Endothelial cell of umbilical vein (primary cell): ENCODE results near the gene DLGAP4. TPM values are rescaled to one million over a fixed set of nuclear protein-coding genes. Genes with fewer than 3 reads are reported as not detected.

Source experiments
- BruUV-seq: library from RNA; stranded (reverse); fragments of 400-500 nt; replicated peaks from 2 replicates; lab custom pipeline; 2021; lab: Mats Ljungman, UMichigan
- CTCF ChIA-PET: fragments of 300-600, 350-600 bp; sonication (Branson Sonifier 250); formaldehyde crosslinking; loops from one replicate; lab custom pipeline; 2021; ENCODE audit warnings: antibody characterized with exemption, inconsistent platforms; lab: Charles Lee
- POLR2A ChIA-PET: fragments of 300-600, 350-600 bp; sonication (Branson Sonifier 250); formaldehyde crosslinking; loops from one replicate; lab custom pipeline; 2021; ENCODE audit warnings: antibody characterized with exemption, inconsistent platforms; lab: Charles Lee
- DNase-seq: peaks from one replicate; pipeline ENCODE4 v3.0.0-alpha.2; 2011; ENCODE audit warnings: low read depth, low spot score
- FAIRE-seq: peaks from 2 replicates; lab custom pipeline; 2011; peaks lifted over from hg19 to GRCh38; lab: Jason Lieb, UNC
- H2AFZ ChIP-seq: 2 replicates; pipeline ENCODE4 v1.6.0; 2012; ENCODE audit warnings: low read depth, low read length, control low read depth, inconsistent platforms
- H3K27ac ChIP-seq: 2 replicates; pipeline ENCODE4 v1.5.1; 2011; ENCODE audit warnings: low read depth, mild to moderate bottlenecking, control low read depth, low read length, moderate library complexity; ENCODE audit not compliant: insufficient read depth
- H3K27me3 ChIP-seq, 2 experiments: 2 replicates each; pipeline versions ENCODE4 v1.6.0 to v1.6.1; 2011; ENCODE audit warnings: low read length in 2 of 2, mixed read lengths in 1 of 2; ENCODE audit not compliant: control insufficient read depth in 2 of 2, insufficient read depth in 2 of 2
- H3K36me3 ChIP-seq, 2 experiments: 2 replicates in 1 of 2; 3 replicates in 1 of 2; pipeline ENCODE4 v1.5.1; 2011; ENCODE audit warnings: low read length in 2 of 2, mild to moderate bottlenecking in 1 of 2, moderate library complexity in 1 of 2; ENCODE audit not compliant: control insufficient read depth in 2 of 2, insufficient read depth in 2 of 2; ENCODE audit errors: extremely low read depth in 1 of 2
- H3K4me1 ChIP-seq: 3 replicates; pipeline ENCODE4 v1.5.1; 2011; ENCODE audit warnings: mild to moderate bottlenecking, low read length; ENCODE audit not compliant: control insufficient read depth, insufficient read depth; ENCODE audit errors: extremely low read depth
- H3K4me2 ChIP-seq: 2 replicates; pipeline ENCODE4 v1.6.1; 2011; ENCODE audit warnings: low read length, control low read depth, mixed read lengths; ENCODE audit not compliant: insufficient read depth
- H3K4me3 ChIP-seq, 3 experiments: fragments of 200-600 bp in 1 of 3; sonication (generic), shearing (Covaris generic) in 1 of 3; replicated peaks in 1 of 3; 2 replicates each; pipeline ENCODE4 v1.5.1; 2011 to 2016; ENCODE audit warnings: control low read depth in 3 of 3, low read length in 3 of 3, mild to moderate bottlenecking in 2 of 3, inconsistent platforms in 1 of 3, low read depth in 1 of 3, moderate library complexity in 1 of 3; ENCODE audit not compliant: insufficient read depth in 1 of 3
- H3K79me2 ChIP-seq: 2 replicates; pipeline ENCODE4 v1.6.0; 2012; ENCODE audit warnings: low read length, inconsistent platforms; ENCODE audit not compliant: control insufficient read depth, insufficient read depth
- H3K9ac ChIP-seq: replicated peaks from 2 replicates; pipeline ENCODE3; 2011; ENCODE audit warnings: low read length, control low read depth; ENCODE audit not compliant: insufficient read depth; ENCODE audit errors: extremely low read depth
- H3K9me1 ChIP-seq: replicated peaks from 3 replicates; pipeline ENCODE4 v1.6.0; 2011; ENCODE audit warnings: mild to moderate bottlenecking, low read length; ENCODE audit not compliant: control insufficient read depth, insufficient read depth; ENCODE audit errors: extremely low read depth
- H3K9me3 ChIP-seq: replicated peaks from 2 replicates; pipeline ENCODE4 v1.5.1; 2012; ENCODE audit warnings: low read length, inconsistent platforms; ENCODE audit not compliant: control insufficient read depth, insufficient read depth
- H4K20me1 ChIP-seq: replicated peaks from 2 replicates; pipeline ENCODE3; 2011; ENCODE audit warnings: mild to moderate bottlenecking, low read length; ENCODE audit not compliant: control insufficient read depth, insufficient read depth; ENCODE audit errors: extremely low read depth
- CTCF ChIP-seq, 2 donors: IDR thresholded peaks; 1 replicate in 1 of 2; 2 replicates in 1 of 2; pipeline ENCODE4 v1.5.1; 2011; ENCODE audit warnings: low read length in 2 of 2, mild to moderate bottlenecking in 2 of 2, moderate library complexity in 2 of 2, control low read depth in 1 of 2, inconsistent platforms in 1 of 2, low read depth in 1 of 2; ENCODE audit not compliant: insufficient read depth in 1 of 2; ENCODE audit errors: extremely low read depth in 1 of 2
- EZH2 ChIP-seq: IDR thresholded peaks from 2 replicates; pipeline ENCODE4 v1.6.1; 2012; ENCODE audit warnings: borderline replicate concordance, low read depth, mild to moderate bottlenecking, moderate library complexity, low read length, inconsistent platforms; ENCODE audit not compliant: severe bottlenecking
- FOS ChIP-seq: IDR thresholded peaks from 2 replicates; pipeline ENCODE4 v1.6.1; 2011; ENCODE audit warnings: mild to moderate bottlenecking, low read length, moderate library complexity, borderline replicate concordance; ENCODE audit not compliant: insufficient read depth
- GATA2 ChIP-seq: IDR thresholded peaks from 2 replicates; pipeline ENCODE4 v1.7.0; 2011; ENCODE audit warnings: low read depth, mild to moderate bottlenecking, moderate library complexity, mixed read lengths, low read length; ENCODE audit not compliant: insufficient read length, insufficient read depth
- JUN ChIP-seq: IDR thresholded peaks from 2 replicates; pipeline ENCODE4 v1.6.1; 2011; ENCODE audit warnings: borderline replicate concordance, low read depth; ENCODE audit not compliant: insufficient read length, insufficient read depth
- MAX ChIP-seq: IDR thresholded peaks from 2 replicates; pipeline ENCODE4 v1.6.1; 2011; ENCODE audit not compliant: insufficient read depth, insufficient read length
- MYC ChIP-seq: IDR thresholded peaks from one replicate; pipeline ENCODE4 v1.6.1; 2011; ENCODE audit warnings: mild to moderate bottlenecking, low read depth, low read length
- POLR2A ChIP-seq: IDR thresholded peaks from 2 replicates; pipeline ENCODE4 v1.6.1; 2012; ENCODE audit warnings: low read depth, mild to moderate bottlenecking, control low read depth, low read length
- POLR2AphosphoS5 ChIP-seq: IDR thresholded peaks from 2 replicates; pipeline ENCODE4 v1.6.1; 2012; ENCODE audit warnings: low read depth, mild to moderate bottlenecking, control low read depth, low read length, moderate library complexity; ENCODE audit not compliant: insufficient read depth
- dilution Hi-C: fragments of 300-500 bp; cut with MboI; formaldehyde crosslinking; loops from one replicate; pipeline ENCODE4 v1.15.0; 2019; ENCODE audit warnings: low sequenced_read_pairs; ENCODE audit not compliant: extremely low pct_ligation_motif_present
- intact Hi-C: fragments of 100-400 bp; cut with micrococcal nuclease; formaldehyde crosslinking; loops from one replicate; pipeline ENCODE4 v1.10.0; 2022
- polyA plus RNA-seq, 4 experiments: library from polyadenylated mRNA; depleted of rRNA in 3 of 4; stranded (reverse) in 3 of 4; unstranded in 1 of 4; fragments of >200 nt; gene quantifications; 2 replicates each; pipeline versions ENCODE4 v1.2.1 to v1.2.3, GENCODE V29; 2011 to 2012; ENCODE audit warnings: missing spikeins in 1 of 4
- total RNA-seq: library from RNA; stranded (reverse); gene quantifications from 2 replicates; pipeline ENCODE4 v1.2.3, GENCODE V29; 2021

DLGAP4 gene
- total and polyA plus RNA-seq, 2 donors (not counting 3 experiments of a cell fraction or from before 2014, with no cell fraction given) = 57.5 to 125 TPM

- dilution Hi-C loops = no loop called here
- Histone ChIP-seq H3K4me2 (no peak overlapping the region), H2AFZ (no peak overlapping the region), H3K79me2 (no peaks in the 10 kb centered on the region), H3K9me1 (no peaks in the 10 kb centered on the region), H3K36me3 (no peaks in the 10 kb centered on the region), H3K4me1 (no peaks in the 10 kb centered on the region), H3K27me3 (no peaks in the 10 kb centered on the region), H3K9ac (no peak overlapping the region), H3K9me3 (no peaks in the 10 kb centered on the region), H4K20me1 (no peaks in the 10 kb centered on the region), H3K4me3 (no peak overlapping the region), H3K27ac (no peak overlapping the region)
- TF ChIP-seq JUN (no peak), POLR2AphosphoS5 (no peak), MYC (no peak)
- FAIRE-seq = no peak
- DNase-seq = no peak
- CTCF ChIA-PET = interaction anchor here (4.0 kb wide), 1 partner anchor 229 kb away, joined by 13 read pairs; no protein-coding TSS in a partner anchor
- POLR2A ChIA-PET = no interaction called here
- no TSS peak for BruUV-seq
- intact Hi-C loops = no loop called here
Observed at GRCh38 chr20:36432096-36432495, 126.0 kb downstream of the DLGAP4 start.

- H3K4me3 ChIP-seq = no peak overlapping the region
- FAIRE-seq (no peak), DNase-seq (no peak)
- no peak for TF ChIP-seq MAX
- no peak for TF ChIP-seq EZH2
- no peak for TF ChIP-seq GATA2
- no peak for TF ChIP-seq MYC
- no peak for TF ChIP-seq FOS
- no peak for TF ChIP-seq POLR2A
- TF ChIP-seq JUN = no peak
- no peak for TF ChIP-seq CTCF (IDR thresholded peaks at IDR 0.05; ENCODE audit: extremely low read depth in 1 of 2, insufficient read depth in 1 of 2, low read depth in 1 of 2, low read length in 2 of 2)
- TF ChIP-seq POLR2AphosphoS5 = no peak
- CTCF ChIA-PET = no interaction called here
- H3K27me3 ChIP-seq = no peaks in the 10 kb centered on the region
- H3K4me1 ChIP-seq = no peaks in the 10 kb centered on the region
- H3K9me1 ChIP-seq = no peaks in the 10 kb centered on the region
- H3K9ac ChIP-seq = no peak overlapping the region
- BruUV-seq = no TSS peak
- H3K27ac ChIP-seq = no peak overlapping the region
- H4K20me1 ChIP-seq = no peaks in the 10 kb centered on the region
- dilution Hi-C loops = no loop called here
- POLR2A ChIA-PET = no interaction called here
- no peaks in the 10 kb centered on the region for H3K36me3 ChIP-seq
- no peak overlapping the region for H2AFZ ChIP-seq
- intact Hi-C loops = no loop called here
- H3K4me2 ChIP-seq = no peak overlapping the region
- H3K79me2 ChIP-seq = no peaks in the 10 kb centered on the region
- no peaks in the 10 kb centered on the region for H3K9me3 ChIP-seq
Observed at GRCh38 chr20:36434383-36434782, 128.2 kb downstream of the DLGAP4 start.
